GM19372 (cell line): ENCODE data around the gene HECA.
"Not testable (repeated sequence)": the region's sequence is repeated elsewhere in the genome, so short reads cannot be mapped to it uniquely, and the experiment has no call there.

Source experiments
- ATAC-seq: cut with Tn5 transposase; IDR thresholded peaks from one replicate; pipeline ENCODE4 v1.9.1; 2021; ENCODE audit warnings: mild to moderate bottlenecking, low read depth, moderate library complexity; ENCODE audit not compliant: unreplicated experiment

HECA gene

DNA sequence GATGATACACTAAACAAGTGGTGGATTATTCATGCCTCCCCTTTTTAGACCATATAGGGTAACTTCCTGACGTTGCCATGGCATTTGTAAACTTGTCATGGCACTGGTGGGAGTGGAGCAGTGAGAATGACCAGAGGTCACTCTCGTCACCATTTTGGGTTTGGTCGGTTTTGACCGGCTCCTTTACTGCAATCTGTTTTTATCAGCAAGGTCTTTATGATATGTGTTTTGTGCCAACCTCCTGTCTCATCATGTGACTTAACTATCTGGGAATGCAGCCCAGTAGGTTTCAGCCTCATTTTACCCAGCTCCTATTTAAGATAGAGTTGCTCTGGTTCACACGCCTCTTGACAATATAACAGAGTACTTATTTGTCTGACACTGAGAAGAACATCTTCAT, 22.2 kb downstream of the HECA start:
- not testable (repeated sequence) for ATAC-seq

- ATAC-seq = no peak
These were observed 24.1 kb downstream of the HECA start for GRCh38 chr6:139159016-139159415.

DNA sequence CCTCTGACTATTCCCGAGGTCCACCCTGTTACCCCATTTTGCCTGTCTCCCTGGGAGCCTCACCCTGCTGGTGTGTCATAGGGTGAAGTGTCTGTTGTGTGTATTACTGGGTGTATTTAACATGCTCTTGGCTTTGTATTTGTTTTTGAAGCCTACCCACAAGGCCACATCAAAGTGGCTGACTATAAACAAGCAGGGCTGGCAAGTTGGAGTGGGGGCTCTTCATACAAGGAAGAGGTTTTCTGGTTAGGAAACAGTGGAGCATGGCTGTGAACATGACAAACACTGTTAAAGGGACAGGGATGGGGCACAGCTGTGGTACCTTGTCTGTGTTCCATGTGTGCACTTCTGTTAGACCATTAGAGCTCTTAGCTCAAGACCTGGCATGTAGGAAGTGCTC, 26.3 kb downstream of the HECA start:
- peak; percentile 25 for ATAC-seq

DNA sequence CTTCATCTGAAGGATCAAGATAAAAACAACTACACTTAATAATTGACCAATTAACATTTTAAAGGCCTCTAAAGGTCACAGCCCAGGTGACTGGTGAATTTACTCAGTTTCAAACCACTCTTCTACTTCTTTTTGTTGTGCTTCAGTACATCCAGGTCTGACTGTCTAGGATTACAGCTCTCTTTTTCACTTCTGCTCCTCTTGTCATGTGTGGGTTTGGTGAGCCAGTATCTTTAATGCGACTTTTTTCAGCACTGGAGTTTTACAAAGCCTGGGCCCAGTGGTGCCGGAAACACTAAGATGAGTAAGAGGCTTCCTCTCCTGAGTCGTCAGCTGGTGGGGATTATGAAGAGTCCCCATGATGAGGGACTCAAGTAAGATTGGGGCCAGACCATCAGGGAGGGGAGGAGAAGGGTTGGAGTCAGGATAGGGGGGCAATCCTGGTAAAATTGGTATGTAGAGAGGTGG, 27.0 kb downstream of the HECA start:
- ATAC-seq = peak; percentile 93

DNA sequence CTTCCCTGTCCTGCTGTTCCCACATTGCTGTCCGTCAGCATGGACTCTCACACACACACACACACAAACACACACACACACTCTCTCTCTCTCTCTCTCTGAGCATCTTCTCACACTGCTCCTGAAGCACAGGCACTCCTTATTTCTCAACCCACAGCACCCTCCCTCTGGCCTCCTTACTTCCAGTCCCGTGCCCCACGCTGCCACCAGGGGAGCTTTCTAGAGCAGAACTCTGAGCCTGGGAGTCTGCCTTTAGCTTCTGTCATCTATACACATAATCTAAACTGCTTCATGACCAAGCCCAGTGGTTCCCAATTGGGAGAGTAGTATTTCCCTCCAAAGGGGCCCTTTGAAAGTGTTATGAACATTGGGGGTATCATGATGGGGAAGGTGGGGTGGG, 29.1 kb downstream of the HECA start:
- no peak for ATAC-seq

GRCh38 chr6:139165324-139165723, 30.4 kb downstream of the HECA start:
- no peak for ATAC-seq

DNA sequence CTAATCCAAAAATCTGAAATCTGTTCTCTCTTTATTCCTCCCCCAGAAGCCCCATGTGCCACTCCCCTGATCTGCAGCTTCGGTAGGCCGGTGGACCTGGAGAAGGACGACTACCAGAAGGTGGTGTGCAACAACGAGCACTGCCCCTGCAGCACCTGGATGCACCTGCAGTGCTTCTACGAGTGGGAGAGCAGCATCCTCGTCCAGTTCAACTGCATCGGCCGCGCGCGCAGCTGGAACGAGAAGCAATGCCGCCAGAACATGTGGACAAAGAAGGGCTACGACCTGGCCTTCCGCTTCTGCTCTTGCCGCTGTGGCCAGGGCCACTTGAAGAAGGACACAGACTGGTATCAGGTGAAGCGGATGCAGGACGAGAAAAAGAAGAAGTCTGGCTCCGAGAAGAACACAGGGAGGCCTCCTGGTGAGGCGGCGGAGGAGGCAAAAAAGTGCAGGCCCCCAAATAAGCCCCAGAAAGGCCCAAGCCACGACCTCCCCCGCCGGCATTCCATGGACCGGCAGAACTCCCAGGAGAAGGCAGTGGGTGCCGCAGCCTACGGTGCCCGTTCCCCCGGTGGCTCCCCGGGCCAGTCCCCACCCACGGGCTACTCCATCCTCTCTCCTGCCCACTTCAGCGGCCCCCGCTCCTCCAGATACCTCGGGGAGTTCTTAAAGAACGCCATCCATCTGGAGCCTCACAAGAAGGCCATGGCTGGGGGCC, 31.5 kb downstream of the HECA start:
- ATAC-seq = no peak

- ATAC-seq = no peak
These were observed 32.1 kb downstream of the HECA start for GRCh38 chr6:139166956-139167313.

GRCh38 chr6:139172151-139172550, 37.3 kb downstream of the HECA start:
- ATAC-seq = no peak

DNA sequence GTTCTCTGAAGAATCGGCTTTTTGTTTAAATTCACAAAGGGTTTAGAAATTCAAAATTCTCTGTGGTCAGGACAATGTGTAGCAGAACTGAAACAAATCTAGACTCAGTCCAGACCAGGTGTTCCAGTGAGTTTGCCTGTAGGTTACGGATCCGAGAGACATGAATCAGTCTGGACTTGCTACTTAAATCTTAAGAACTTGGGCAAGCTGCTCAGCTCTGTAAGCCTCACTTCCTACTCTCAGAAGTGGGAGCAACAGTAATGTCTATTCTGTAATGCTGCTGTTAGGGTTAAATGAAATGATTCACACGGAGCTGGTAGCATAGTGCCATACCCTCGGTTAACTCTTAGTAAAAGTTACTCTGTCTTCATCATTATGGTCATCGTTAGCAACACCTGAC, 37.7 kb downstream of the HECA start:
- no peak for ATAC-seq

DNA sequence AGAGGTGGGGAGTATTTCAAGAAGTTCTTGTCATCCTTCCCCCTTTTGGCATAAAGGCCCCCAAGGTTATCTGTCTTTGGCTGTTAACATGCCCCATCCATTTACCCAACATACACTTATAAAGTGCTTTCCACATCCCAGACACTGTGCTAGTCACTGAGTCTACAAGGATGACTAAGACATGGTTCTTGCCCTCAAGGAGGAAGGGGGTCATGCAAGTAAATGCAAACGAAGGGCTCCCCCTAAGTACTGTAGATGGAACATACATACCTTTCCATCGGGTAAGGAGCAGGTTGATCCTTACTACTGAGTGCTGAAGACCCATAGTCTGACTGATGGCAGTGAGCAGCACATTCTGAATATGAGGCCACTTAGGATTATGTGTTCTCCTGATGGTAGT, 38.3 kb downstream of the HECA start:
- ATAC-seq = no peak

- ATAC-seq = no peak
These were observed 38.9 kb downstream of the HECA start for GRCh38 chr6:139173822-139174221.

- no peak for ATAC-seq
These were observed 40.1 kb downstream of the HECA start for GRCh38 chr6:139174961-139175360.

DNA sequence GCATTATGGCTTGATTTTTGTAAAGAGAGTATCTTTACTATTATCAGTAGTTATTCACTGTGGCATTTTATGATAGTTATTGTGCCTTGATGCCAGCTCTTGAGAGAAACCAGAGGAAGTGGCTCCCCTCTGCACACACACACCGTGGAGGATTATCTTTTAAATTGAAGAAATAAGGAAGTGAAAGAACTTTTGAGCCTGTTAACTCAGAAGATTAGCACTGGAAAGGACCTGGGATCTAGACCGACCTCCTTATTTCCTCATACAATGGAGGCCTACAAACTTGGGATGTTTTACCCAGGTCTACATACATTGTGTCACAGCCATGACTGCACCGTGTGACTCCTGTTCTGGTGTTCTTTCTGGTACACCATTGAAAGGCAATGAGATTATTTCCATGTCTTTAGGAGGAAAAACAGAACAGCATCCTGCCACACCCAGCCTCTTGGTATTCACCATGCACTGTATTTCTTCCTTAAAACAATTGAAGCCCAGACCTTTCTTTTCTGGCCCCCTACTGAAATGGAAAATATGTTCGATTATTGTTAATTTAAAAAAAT, 40.6 kb downstream of the HECA start:
- no peak for ATAC-seq

DNA sequence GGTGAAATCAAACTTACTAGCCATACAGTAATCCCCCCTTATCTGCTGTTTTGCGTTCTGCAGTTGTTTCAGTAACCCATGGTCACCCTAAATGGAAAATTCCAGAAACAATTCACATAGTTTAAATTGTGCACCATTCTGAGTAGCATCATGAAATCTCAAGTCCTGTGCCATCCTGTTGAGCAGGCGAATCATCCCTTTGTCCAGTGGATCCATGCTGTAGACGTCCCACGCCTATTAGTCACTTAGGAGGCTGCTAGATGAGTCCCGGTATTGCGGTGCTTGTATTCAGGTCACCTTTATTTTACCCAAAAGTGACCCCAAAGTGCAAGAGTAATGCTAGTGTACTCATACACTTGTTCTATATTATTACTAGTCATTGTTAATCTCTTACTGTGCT, 46.4 kb downstream of the HECA start:
- no peak for ATAC-seq

DNA sequence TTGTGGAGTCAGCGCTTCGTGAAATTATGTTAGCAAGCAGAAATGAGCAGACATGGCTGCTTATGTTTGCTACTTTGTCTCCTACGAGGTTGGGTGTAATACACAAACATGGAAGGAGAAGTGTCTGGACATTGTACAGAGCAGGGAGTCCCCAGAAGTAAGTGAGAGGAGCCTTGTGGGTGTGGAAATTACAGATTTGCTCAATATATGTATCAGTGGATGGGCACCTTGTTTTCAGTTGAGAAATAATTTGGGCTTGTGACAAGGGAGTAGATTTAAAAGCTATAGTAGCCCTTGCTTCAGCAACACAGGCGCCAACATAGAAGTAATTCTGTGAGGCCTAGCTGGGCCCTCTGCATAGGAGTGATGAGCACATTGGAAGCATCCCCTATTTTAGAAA, 49.2 kb downstream of the HECA start:
- no peak for ATAC-seq

DNA sequence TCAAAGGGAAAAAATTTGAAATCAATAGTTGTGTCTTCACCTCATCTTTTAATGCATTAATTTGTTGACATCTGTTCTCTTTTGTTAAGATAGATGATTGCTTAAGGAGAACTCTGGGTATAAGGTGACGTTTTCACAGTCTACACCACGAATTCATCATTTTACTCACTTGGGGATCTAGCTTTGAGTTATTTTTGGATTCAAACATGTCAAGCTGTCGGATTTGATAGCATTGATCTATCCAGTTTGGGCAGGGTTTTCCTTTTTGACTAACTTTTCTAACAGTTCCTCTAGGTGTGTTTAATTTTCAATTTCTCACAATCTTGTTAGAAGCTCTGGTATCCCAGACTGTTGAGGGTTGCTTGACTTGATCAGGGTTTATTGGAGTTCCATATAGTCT, 49.6 kb downstream of the HECA start:
- ATAC-seq = no peak

DNA sequence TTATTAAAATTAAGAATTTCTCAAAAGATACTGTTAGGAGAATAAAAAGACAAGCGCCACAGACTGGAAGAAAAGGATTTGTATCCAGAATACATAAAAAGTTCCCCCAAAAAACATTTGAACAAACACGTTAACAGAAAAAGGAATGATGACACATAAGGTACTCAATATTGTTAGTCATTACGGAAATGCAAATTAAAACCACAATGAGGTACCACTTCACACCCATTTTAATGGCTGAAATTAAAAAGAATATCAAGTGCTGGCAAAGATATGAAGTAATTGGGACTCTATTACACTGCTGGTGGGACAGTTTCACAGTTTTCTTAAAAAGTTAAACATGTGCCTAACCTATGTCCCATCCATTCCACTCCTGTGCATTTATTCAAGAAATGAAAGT, 51.4 kb downstream of the HECA start:
- no peak for ATAC-seq

- no peak for ATAC-seq
These were observed 51.8 kb downstream of the HECA start for GRCh38 chr6:139186692-139187091.

DNA sequence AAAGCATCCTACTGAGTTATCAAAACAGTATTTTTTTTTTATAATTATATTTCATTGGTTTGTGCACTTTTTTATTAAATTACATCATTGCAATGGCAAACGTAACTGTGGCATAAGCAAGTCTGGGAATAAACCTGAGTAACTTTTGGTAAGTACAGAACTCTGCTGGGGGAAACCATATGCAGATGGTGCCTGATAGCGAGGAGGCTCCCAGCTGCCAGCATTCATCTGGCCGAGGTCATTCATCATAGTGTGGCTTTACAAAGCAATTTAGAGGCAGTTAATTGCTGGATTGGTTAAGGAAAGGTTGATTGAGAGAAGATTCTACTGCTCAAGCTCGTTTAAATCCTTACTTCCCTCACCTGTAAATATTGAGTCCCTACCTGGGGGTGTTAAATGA, 52.6 kb downstream of the HECA start:
- no peak for ATAC-seq

GRCh38 chr6:139189665-139190064, 54.8 kb downstream of the HECA start:
- no peak for ATAC-seq

DNA sequence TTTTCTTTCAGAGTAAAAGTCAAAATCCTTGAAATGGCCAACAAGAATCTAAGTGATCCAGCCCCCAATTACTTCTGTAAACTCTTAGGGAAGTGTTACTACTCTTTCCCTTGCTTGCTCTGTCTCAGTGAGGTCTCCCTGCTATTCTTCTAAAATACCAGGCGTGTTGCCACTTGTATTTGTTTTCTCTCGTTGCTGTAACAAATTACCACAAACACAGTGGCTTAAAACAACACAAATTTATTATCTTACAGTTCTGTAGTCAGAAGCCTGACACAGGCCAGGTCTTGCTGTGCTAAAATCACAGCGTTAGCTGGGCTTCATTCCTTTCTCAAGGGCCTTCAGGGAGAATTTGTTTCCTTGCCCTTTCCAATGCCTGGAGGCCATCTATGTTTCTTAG, 59.9 kb downstream of the HECA start:
- no peak for ATAC-seq
